ENCODE measurements around the gene TAF8.

Gene TAF8

DNA sequence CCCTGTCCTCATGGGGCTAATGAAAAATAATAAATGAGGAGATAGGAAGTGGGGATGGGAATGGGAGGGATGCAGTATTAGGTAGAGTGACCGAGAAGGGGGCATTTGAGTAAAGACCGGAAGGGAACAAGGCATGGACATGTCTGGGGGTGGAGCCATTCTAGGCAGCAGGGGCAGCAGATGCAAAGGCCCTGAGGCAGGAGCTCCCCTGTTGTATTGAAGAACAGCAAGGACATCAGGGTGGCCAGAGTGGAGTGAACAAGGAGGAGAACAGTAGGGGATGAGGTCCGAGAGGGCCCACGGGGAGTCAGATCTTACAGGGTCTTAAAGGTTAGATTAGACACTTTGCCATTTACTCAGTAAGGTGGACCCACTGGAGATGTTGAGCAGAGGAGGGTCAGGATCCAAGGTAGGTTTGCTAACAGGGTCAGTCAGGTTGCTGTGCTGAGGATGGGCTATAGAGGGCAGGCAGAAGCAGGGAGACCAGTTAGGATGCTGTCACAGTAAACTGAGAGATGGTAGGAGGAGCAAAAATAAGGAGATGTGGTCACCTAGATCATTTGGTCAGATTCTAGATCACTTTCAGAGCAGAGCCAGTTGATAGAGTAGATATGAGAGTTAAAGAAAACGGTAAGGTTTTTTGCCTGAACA is 18.7 kb downstream of the TAF8 start:
- no peaks in the 10 kb centered on the region for H3K9me2 ChIP-seq (ENCODE audit: low read depth, low read length)
- no peaks in the 10 kb centered on the region for H3K79me2 ChIP-seq (ENCODE audit: insufficient read depth, low read length)
- TF ChIP-seq EZH2 (IDR thresholded peaks at IDR 0.05; ENCODE audit: borderline replicate concordance, low read length), result no peak
- TF ChIP-seq, protein P1, sequence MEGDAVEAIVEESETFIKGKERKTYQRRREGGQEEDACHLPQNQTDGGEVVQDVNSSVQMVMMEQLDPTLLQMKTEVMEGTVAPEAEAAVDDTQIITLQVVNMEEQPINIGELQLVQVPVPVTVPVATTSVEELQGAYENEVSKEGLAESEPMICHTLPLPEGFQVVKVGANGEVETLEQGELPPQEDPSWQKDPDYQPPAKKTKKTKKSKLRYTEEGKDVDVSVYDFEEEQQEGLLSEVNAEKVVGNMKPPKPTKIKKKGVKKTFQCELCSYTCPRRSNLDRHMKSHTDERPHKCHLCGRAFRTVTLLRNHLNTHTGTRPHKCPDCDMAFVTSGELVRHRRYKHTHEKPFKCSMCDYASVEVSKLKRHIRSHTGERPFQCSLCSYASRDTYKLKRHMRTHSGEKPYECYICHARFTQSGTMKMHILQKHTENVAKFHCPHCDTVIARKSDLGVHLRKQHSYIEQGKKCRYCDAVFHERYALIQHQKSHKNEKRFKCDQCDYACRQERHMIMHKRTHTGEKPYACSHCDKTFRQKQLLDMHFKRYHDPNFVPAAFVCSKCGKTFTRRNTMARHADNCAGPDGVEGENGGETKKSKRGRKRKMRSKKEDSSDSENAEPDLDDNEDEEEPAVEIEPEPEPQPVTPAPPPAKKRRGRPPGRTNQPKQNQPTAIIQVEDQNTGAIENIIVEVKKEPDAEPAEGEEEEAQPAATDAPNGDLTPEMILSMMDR (IDR thresholded peaks at IDR 0.05; ENCODE audit: low read length), result no peak
- no peaks in the 10 kb centered on the region for H3K4me1 ChIP-seq (ENCODE audit: insufficient read depth, low read length, severe bottlenecking)
- no peaks in the 10 kb centered on the region for H4K20me1 ChIP-seq (ENCODE audit: insufficient read depth, low read length)
- no peaks in the 10 kb centered on the region for H3F3A ChIP-seq (ENCODE audit: insufficient read depth, low read length)
- H2AFZ ChIP-seq (ENCODE audit: low read length), result no peak overlapping the region
- no peak overlapping the region for H3K9ac ChIP-seq (ENCODE audit: low read length)
- H3K36me3 ChIP-seq (ENCODE audit: insufficient read depth, low read length), result peaks cover 76% of the 10 kb centered on the region
- H3K9me3 ChIP-seq (ENCODE audit: low read length), result no peaks in the 10 kb centered on the region
- no peak overlapping the region for H3K4me3 ChIP-seq (ENCODE audit: low read depth, low read length, poor library complexity, severe bottlenecking)
- H3K27ac ChIP-seq (ENCODE audit: low read depth, low read length, poor library complexity, severe bottlenecking), result no peak overlapping the region
- H3K4me2 ChIP-seq (ENCODE audit: low read length), result no peak overlapping the region
- H3K27me3 ChIP-seq (ENCODE audit: insufficient read depth, low read length), result no peaks in the 10 kb centered on the region

DNA sequence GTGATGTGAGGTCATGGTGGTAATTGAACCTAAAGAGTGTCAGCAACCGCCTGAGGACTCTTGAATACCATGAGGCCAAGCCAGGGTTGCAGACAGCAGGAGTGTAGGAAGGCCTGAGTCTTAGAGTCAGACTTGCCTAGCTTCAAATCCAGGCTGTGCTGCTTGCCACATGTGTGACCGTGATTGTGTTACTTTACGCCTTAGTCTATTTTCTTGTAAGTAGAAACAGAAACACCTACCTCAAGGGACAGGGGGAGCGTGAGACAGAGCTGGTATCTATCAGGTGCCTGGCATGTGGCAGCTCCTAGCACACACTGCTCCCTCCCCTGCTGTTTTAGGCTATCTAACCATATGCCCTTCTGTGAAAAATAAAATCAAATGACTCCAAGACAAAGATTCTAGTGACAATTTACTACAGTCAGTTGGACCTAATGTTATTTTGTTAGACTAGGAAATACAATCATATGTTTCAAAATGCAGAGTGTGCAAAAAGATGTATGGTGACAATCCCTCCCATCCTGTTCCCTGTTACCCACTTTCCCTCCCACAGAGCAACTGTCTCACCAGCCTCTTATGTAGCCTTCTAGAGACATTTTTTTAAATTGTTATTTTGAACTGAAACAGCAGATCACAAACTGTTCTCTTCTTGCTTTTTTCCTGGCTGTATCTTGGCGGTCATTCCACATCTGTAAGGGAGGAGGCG is 21.7 kb downstream of the TAF8 start:
- Histone ChIP-seq H3K27me3 (ENCODE audit: insufficient read depth, low read length) (no peaks in the 10 kb centered on the region), H3K27ac (ENCODE audit: low read depth, low read length, poor library complexity, severe bottlenecking) (no peak overlapping the region), H3K9me3 (ENCODE audit: low read length) (no peaks in the 10 kb centered on the region), H3F3A (ENCODE audit: insufficient read depth, low read length) (no peaks in the 10 kb centered on the region), H3K4me1 (ENCODE audit: insufficient read depth, low read length, severe bottlenecking) (no peaks in the 10 kb centered on the region), H3K79me2 (ENCODE audit: insufficient read depth, low read length) (no peaks in the 10 kb centered on the region), H4K20me1 (ENCODE audit: insufficient read depth, low read length) (no peaks in the 10 kb centered on the region), H3K4me3 (ENCODE audit: low read depth, low read length, poor library complexity, severe bottlenecking) (no peak overlapping the region), H2AFZ (ENCODE audit: low read length) (no peak overlapping the region), H3K4me2 (ENCODE audit: low read length) (no peak overlapping the region), H3K36me3 (ENCODE audit: insufficient read depth, low read length) (peaks cover 70% of the 10 kb centered on the region), H3K9ac (ENCODE audit: low read length) (no peak overlapping the region), H3K9me2 (ENCODE audit: low read depth, low read length) (no peaks in the 10 kb centered on the region)
- TF ChIP-seq, protein P1 (IDR thresholded peaks at IDR 0.05; ENCODE audit: low read length), result no peak
- no peak for TF ChIP-seq EZH2 (IDR thresholded peaks at IDR 0.05; ENCODE audit: borderline replicate concordance, low read length)

DNA sequence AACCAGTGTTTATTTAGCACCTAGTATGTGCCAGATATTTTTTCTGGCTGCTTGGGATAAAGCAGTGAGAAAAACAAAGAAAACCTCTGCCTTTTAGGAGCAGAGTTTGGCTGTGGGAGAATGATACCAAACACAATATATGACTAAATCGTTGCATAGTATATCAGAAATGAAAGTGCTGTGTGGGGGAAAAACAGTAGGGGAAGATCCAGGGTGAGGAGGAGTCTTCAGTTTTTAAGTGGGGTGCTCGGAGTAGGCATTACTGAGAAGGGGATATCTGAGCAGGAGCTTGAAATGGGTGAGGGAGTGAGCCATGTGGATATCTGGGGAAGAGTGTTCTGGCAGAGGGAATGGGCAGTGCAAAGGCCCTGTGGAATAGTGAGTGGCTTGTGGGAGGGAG is 23.0 kb downstream of the TAF8 start:
- Histone ChIP-seq H3K27ac (ENCODE audit: low read depth, low read length, poor library complexity, severe bottlenecking) (no peak overlapping the region), H3K9me3 (ENCODE audit: low read length) (no peaks in the 10 kb centered on the region), H3K4me2 (ENCODE audit: low read length) (no peak overlapping the region), H3K27me3 (ENCODE audit: insufficient read depth, low read length) (no peaks in the 10 kb centered on the region), H3K4me3 (ENCODE audit: low read depth, low read length, poor library complexity, severe bottlenecking) (no peak overlapping the region), H4K20me1 (ENCODE audit: insufficient read depth, low read length) (no peaks in the 10 kb centered on the region), H3K9me2 (ENCODE audit: low read depth, low read length) (no peaks in the 10 kb centered on the region), H3K4me1 (ENCODE audit: insufficient read depth, low read length, severe bottlenecking) (no peaks in the 10 kb centered on the region), H3K79me2 (ENCODE audit: insufficient read depth, low read length) (no peaks in the 10 kb centered on the region), H2AFZ (ENCODE audit: low read length) (no peak overlapping the region), H3K9ac (ENCODE audit: low read length) (no peak overlapping the region), H3F3A (ENCODE audit: insufficient read depth, low read length) (no peaks in the 10 kb centered on the region), H3K36me3 (ENCODE audit: insufficient read depth, low read length) (peaks cover 67% of the 10 kb centered on the region)
- no peak for TF ChIP-seq EZH2 (IDR thresholded peaks at IDR 0.05; ENCODE audit: borderline replicate concordance, low read length)
- TF ChIP-seq, protein P1 (IDR thresholded peaks at IDR 0.05; ENCODE audit: low read length), result no peak

All from OCI-LY1 (cell line).